Pancreas (tissue), 10 donors: Measurements from ENCODE around the gene PFDN5. TPM values are rescaled to one million over a fixed set of nuclear protein-coding genes. Genes with fewer than 3 reads are reported as not detected.

Source experiments
- ATAC-seq, 4 donors: fragments of 200-7000 bp; cut with Tn5 transposase; one replicate each; pipeline versions ENCODE4 v1.8.0 to v1.9.1; 2020; ENCODE audit warnings: mild to moderate bottlenecking in 4 of 4, moderate library complexity in 4 of 4
- DNase-seq, 6 donors: peaks; one replicate each; pipeline ENCODE4 v3.0.0-alpha.2; 2020
- FAIRE-seq: peaks from 2 replicates; lab custom pipeline; 2012; peaks lifted over from hg19 to GRCh38; lab: Jason Lieb, UNC
- H3K27ac ChIP-seq, 4 donors: fragments of 200-600 bp; sonication (generic); 1 replicate in 3 of 4; 2 replicates in 1 of 4; pipeline versions ENCODE4 v1.5.0 to v1.8.0; 2020
- H3K27me3 ChIP-seq, 4 donors: fragments of 200-600 bp; one replicate each; pipeline ENCODE4 v1.8.0; 2021
- H3K36me3 ChIP-seq, 3 donors: fragments of 200-600 bp; sonication (generic) in 1 of 3; one replicate each; pipeline versions ENCODE4 v1.5.0 to v1.8.0; 2020 to 2021
- H3K4me1 ChIP-seq, 3 donors: fragments of 200-600 bp; one replicate each; pipeline ENCODE4 v1.8.0; 2021
- H3K4me3 ChIP-seq, 4 donors: fragments of 200-600 bp; sonication (generic) in 2 of 4; one replicate each; pipeline versions ENCODE4 v1.5.0 to v1.8.0; 2020 to 2021
- H3K9me3 ChIP-seq, 4 donors: fragments of 200-600 bp; one replicate each; pipeline ENCODE4 v1.8.0; 2021
- CTCF ChIP-seq, 4 donors: fragments of 200-600 bp; sonication (generic) in 3 of 4; IDR thresholded peaks; one replicate each; pipeline versions ENCODE4 v1.5.0 to v1.8.0; 2021; ENCODE audit warnings: antibody characterized with exemption in 4 of 4
- WGBS, 2 donors: extraction: QIAGEN DNeasy Blood & Tissue Kit; methylation state at CpG; one replicate each; pipeline ENCODE4 v1.1.7; 2013; 5-methylcytosine and 5-hydroxymethylcytosine counted together
- intact Hi-C, 3 donors: fragments of 100-400 bp; cut with DNase I; formaldehyde crosslinking; loops; one replicate each; pipeline versions ENCODE4 v1.11.1 to v1.14.2; 2022
- polyA plus RNA-seq, 2 donors: library from polyadenylated mRNA; stranded (reverse); fragments of 200-250 nt; gene quantifications; one replicate each; pipeline ENCODE4 v1.2.3, GENCODE V29; 2013
- total RNA-seq, 6 donors: library from RNA; stranded (reverse); fragmentation: NEBNext Ultra II Directional in 4 of 6; extraction: Animal tissue kit (Norgen Biotek cat#: 25700) in 4 of 6; gene quantifications; one replicate each; pipeline versions ENCODE4 v1.2.1 to v1.2.4, GENCODE V29; 2021 to 2023
- donor health status: healthy with polysubstance abuse.
- donor health status: DM: no; HTN: no; CAD: no; lungs with moderate emphysema.
- donor health status: DM: no; HTN: no; CAD: no.
- donor health status: control.
- donor health status: control.
- donor health status: Bipolar disorder and iron deficiency.
- donor health status: DM: yes; HTN: yes; CAD: no.
- donor health status: DM: no; HTN: no; CAD: no.
- donor health status: DM: no; HTN: no; CAD: no.
- donor health status: DM: yes; HTN: yes; CAD: no.

PFDN5 gene
- total and polyA plus RNA-seq, 8 donors = 203 to 875 (median 244) TPM

GRCh38 chr12:53286448-53286847 is 8.9 kb upstream of the PFDN5 start:
- Histone ChIP-seq H3K9me3 (no peaks in the 10 kb centered on the region), H3K4me1 (no peaks in the 10 kb centered on the region), H3K27ac (no peak overlapping the region), H3K27me3 (no peaks in the 10 kb centered on the region), H3K36me3 (no peaks in the 10 kb centered on the region), H3K4me3 (no peak overlapping the region)
- intact Hi-C loops = loop anchor here in 2 of 3 donors (5.0 to 10.0 kb wide), 2 partner anchors 72 to 74 kb away; no protein-coding TSS in a partner anchor
- 86 to 89% methylated on average over 9 of the region's 9 CpGs for WGBS, 2 donors
- DNase-seq (no peak), ATAC-seq (no peak), FAIRE-seq (no peak)
- TF ChIP-seq CTCF (IDR thresholded peaks at IDR 0.05) = no peak

GRCh38 chr12:53287741-53288216 is 7.6 kb upstream of the PFDN5 start:
- TF ChIP-seq CTCF (IDR thresholded peaks at IDR 0.05) = peak; percentile 33 to 52 (median 44)
- Histone ChIP-seq H3K27ac (no peak overlapping the region), H3K27me3 (no peaks in the 10 kb centered on the region), H3K4me1 (no peaks in the 10 kb centered on the region), H3K9me3 (no peaks in the 10 kb centered on the region), H3K36me3 (no peaks in the 10 kb centered on the region), H3K4me3 (no peak overlapping the region)
- intact Hi-C loops = loop anchor here in 2 of 3 donors (5.0 to 10.0 kb wide), 2 partner anchors 73 to 75 kb away; no protein-coding TSS in a partner anchor
- DNase-seq = peak in 5 of 6 donors; percentile 52 to 73 (median 62)
- FAIRE-seq = no peak
- 64 to 70% methylated on average over 11 of the region's 11 CpGs for WGBS, 2 donors
- peak; percentile 70 to 93 (median 88) for ATAC-seq

- Histone ChIP-seq H3K4me3 (no peak overlapping the region), H3K9me3 (no peaks in the 10 kb centered on the region), H3K4me1 (no peaks in the 10 kb centered on the region), H3K27ac (no peak overlapping the region), H3K27me3 (no peaks in the 10 kb centered on the region), H3K36me3 (no peaks in the 10 kb centered on the region)
- TF ChIP-seq CTCF (IDR thresholded peaks at IDR 0.05) = no peak
- intact Hi-C loops = loop anchor here in 2 of 3 donors (5.0 to 10.0 kb wide), 2 partner anchors 74 to 76 kb away; no protein-coding TSS in a partner anchor
- DNase-seq (no peak), FAIRE-seq (no peak), ATAC-seq (peak in 1 of 4 donors; percentile 23)
- WGBS, 2 donors = 85 to 93% methylated on average over 6 of the region's 6 CpGs
Measured at GRCh38 chr12:53288322-53288721, 7.0 kb upstream of the PFDN5 start.

- ATAC-seq (no peak), DNase-seq (no peak), FAIRE-seq (no peak)
- H3K36me3 ChIP-seq = no peaks in the 10 kb centered on the region
- H3K4me1 ChIP-seq = peaks cover 0 to 3% (median 0%) of the 10 kb centered on the region in 3 donors
- H3K27ac ChIP-seq = no peak overlapping the region
- no peaks in the 10 kb centered on the region for H3K9me3 ChIP-seq
- 76 to 79% methylated on average over 4 of the region's 4 CpGs for WGBS, 2 donors
- H3K27me3 ChIP-seq = no peaks in the 10 kb centered on the region
- TF ChIP-seq CTCF (IDR thresholded peaks at IDR 0.05) = no peak
- no peak overlapping the region for H3K4me3 ChIP-seq
- intact Hi-C loops = loop anchor here (2.0 to 10.0 kb wide), 3 partner anchors 75 to 78 kb away; no protein-coding TSS in a partner anchor
Measured at GRCh38 chr12:53289891-53290290, 5.5 kb upstream of the PFDN5 start.

GRCh38 chr12:53290661-53291060 is 4.7 kb upstream of the PFDN5 start:
- intact Hi-C loops = loop anchor here in 1 of 3 donors (2.0 kb wide), 1 partner anchor 76 kb away; no protein-coding TSS in a partner anchor
- DNase-seq = no peak
- Histone ChIP-seq H3K27ac (no peak overlapping the region), H3K9me3 (no peaks in the 10 kb centered on the region), H3K4me3 (no peak overlapping the region), H3K36me3 (no peaks in the 10 kb centered on the region), H3K4me1 (peaks cover 0 to 5% (median 0%) of the 10 kb centered on the region in 3 donors), H3K27me3 (no peaks in the 10 kb centered on the region)
- FAIRE-seq = no peak
- no peak for ATAC-seq
- 82 to 85% methylated on average over 9 of the region's 9 CpGs for WGBS, 2 donors
- no peak for TF ChIP-seq CTCF (IDR thresholded peaks at IDR 0.05)
